HL-60 (cell line): ENCODE data around the gene EMC9.

Experiments used
- DNase-seq, 2 experiments: peaks; one replicate each; pipeline ENCODE4 v3.0.0-alpha.2; 2010 to 2020; ENCODE audit warnings: low read depth in 1 of 2, low spot score in 1 of 2
- H3K27ac ChIP-seq: fragments of 250-450 bp; sonication (Bioruptor Pico); replicated peaks from 2 replicates; pipeline ENCODE4 v1.5.1; 2020; ENCODE audit warnings: mild to moderate bottlenecking, moderate library complexity
- H3K27me3 ChIP-seq: fragments of 250-450 bp; sonication (Bioruptor Pico); 2 replicates; pipeline ENCODE4 v1.5.1; 2021; ENCODE audit warnings: mild to moderate bottlenecking, moderate library complexity; ENCODE audit not compliant: insufficient read depth, poor library complexity, severe bottlenecking
- H3K4me3 ChIP-seq: replicated peaks from 2 replicates; pipeline ENCODE4 v1.5.1; 2011; ENCODE audit warnings: mild to moderate bottlenecking, control low read depth, low read length; ENCODE audit not compliant: insufficient read depth
- GABPA ChIP-seq: IDR thresholded peaks from 2 replicates; pipeline ENCODE4 v1.6.1; 2012; ENCODE audit warnings: low read depth
- POLR2AphosphoS5 ChIP-seq: IDR thresholded peaks from 2 replicates; pipeline ENCODE4 v1.6.1; 2012; ENCODE audit warnings: low read depth
- REST ChIP-seq: IDR thresholded peaks from 2 replicates; pipeline ENCODE4 v1.6.1; 2012; ENCODE audit warnings: low read depth; ENCODE audit not compliant: insufficient replicate concordance
- SPI1 ChIP-seq: IDR thresholded peaks from 2 replicates; pipeline ENCODE4 v1.6.1; 2012; ENCODE audit warnings: low read depth, mild to moderate bottlenecking, borderline replicate concordance
- TF ChIP-seq, protein P1 (sequence below): IDR thresholded peaks from one replicate; pipeline ENCODE4 v1.5.1; 2011; ENCODE audit warnings: low read length, control low read depth, inconsistent platforms; ENCODE audit not compliant: insufficient read depth

EMC9 gene

GRCh38 chr14:24098229-24098926 lies 43.0 kb downstream of the EMC9 start:
- no peaks in the 10 kb centered on the region for H3K27me3 ChIP-seq
- H3K4me3 ChIP-seq: no peak overlapping the region
- TF ChIP-seq REST (no peak), SPI1 (no peak), POLR2AphosphoS5 (no peak), GABPA (no peak)
- TF ChIP-seq, protein P1, sequence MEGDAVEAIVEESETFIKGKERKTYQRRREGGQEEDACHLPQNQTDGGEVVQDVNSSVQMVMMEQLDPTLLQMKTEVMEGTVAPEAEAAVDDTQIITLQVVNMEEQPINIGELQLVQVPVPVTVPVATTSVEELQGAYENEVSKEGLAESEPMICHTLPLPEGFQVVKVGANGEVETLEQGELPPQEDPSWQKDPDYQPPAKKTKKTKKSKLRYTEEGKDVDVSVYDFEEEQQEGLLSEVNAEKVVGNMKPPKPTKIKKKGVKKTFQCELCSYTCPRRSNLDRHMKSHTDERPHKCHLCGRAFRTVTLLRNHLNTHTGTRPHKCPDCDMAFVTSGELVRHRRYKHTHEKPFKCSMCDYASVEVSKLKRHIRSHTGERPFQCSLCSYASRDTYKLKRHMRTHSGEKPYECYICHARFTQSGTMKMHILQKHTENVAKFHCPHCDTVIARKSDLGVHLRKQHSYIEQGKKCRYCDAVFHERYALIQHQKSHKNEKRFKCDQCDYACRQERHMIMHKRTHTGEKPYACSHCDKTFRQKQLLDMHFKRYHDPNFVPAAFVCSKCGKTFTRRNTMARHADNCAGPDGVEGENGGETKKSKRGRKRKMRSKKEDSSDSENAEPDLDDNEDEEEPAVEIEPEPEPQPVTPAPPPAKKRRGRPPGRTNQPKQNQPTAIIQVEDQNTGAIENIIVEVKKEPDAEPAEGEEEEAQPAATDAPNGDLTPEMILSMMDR: no peak
- no peak overlapping the region for H3K27ac ChIP-seq
- no peak for DNase-seq

GRCh38 chr14:24096545-24097181 lies 44.7 kb downstream of the EMC9 start:
- Histone ChIP-seq H3K27ac (no peak overlapping the region), H3K4me3 (no peak overlapping the region), H3K27me3 (no peaks in the 10 kb centered on the region)
- TF ChIP-seq POLR2AphosphoS5 (no peak), SPI1 (no peak), GABPA (no peak)
- no peak for DNase-seq

DNA sequence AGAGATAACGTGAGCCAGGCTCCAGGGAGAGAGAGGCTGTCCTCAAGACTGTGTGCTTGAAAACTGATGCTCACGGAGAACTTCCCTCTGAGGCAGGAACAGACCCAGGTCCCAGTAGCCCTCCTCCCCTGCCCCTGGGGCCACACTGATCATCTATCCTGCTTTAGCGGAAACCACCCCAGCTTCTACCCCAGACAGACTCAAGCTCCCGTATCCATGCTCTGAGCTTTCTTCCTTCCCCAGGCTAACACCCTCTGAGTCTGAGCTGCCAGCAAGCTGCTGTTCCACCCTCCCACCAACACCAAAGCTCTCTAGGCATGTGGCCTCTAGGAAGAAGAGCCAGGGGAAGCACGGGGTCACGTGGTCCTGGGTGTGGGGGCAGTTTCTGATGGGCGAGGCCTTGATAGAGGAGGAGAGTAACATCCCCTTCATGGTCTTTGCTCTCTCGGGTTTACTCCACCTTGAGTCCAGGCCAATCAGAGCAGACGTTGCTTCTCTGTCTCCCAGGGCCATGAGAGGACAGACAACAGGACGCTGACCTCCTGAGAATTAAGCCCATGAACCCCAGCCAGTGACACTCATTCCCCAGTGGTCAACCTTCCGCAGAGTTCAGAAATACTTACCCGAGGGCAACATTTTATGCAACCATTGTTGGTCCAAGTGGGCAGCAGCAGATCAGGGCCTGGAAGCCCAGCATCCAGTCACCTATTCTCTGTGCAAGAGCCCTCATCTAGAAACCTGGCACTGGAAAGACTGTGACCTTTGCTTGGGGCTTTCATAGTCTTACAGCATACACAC lies 45.9 kb downstream of the EMC9 start:
- Histone ChIP-seq H3K4me3 (peak overlapping the region; percentile 82), H3K27me3 (no peaks in the 10 kb centered on the region), H3K27ac (peak overlapping the region; percentile 93)
- TF ChIP-seq GABPA (no peak), SPI1 (no peak), POLR2AphosphoS5 (0 out of 2 replicates have a peak, but pooled peaks have one; percentile 20), REST (no peak)
- TF ChIP-seq, protein P1: no peak
- DNase-seq: peak in 1 of 2 experiments; percentile 36

DNA sequence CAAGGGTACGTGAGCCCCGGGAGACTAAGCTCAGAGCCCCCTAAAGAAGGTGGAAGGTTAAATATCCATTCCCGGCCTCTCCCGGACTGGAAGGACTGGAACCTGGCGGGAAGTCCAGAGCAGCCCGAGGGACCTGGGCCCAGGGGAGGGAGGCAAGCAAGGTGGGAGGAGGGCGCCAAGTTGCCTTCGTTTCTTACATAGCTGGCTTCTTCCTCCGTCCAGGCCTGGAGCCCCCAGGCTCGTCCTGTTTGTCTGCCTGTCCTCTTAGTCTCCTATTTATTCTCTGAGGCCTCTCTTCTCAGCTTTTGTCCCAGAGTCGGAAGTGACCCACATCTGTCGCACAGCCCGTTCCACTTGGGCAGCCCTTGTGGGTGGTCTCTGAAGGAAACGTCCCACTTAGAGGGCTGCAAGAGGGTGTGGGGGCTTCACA lies 46.5 kb downstream of the EMC9 start:
- peak overlapping the region; percentile 93 for H3K27ac ChIP-seq
- TF ChIP-seq GABPA (no peak), REST (no peak), POLR2AphosphoS5 (no peak), SPI1 (no peak)
- TF ChIP-seq, protein P1: no peak
- H3K4me3 ChIP-seq: peak overlapping the region; percentile 82
- H3K27me3 ChIP-seq: no peaks in the 10 kb centered on the region
- DNase-seq: no peak
